MM.1S (cell line): ENCODE measurements around the gene SYCN.

Source experiments
- DNase-seq: peaks from one replicate; pipeline ENCODE4 v3.0.0-alpha.2; 2015
- H2AFZ ChIP-seq: fragments of 300-600 bp; sonication (generic); 2 replicates; pipeline ENCODE4 v1.6.0; 2016; ENCODE audit warnings: antibody characterized with exemption, low read length
- H3F3A ChIP-seq: fragments of 300-600 bp; sonication (generic); 2 replicates; pipeline ENCODE4 v1.6.1; 2016; ENCODE audit warnings: mild to moderate bottlenecking, antibody characterized with exemption, low read length, moderate library complexity, mixed read lengths; ENCODE audit not compliant: insufficient read depth
- H3K27ac ChIP-seq: fragments of 300-600 bp; sonication (generic); 2 replicates; pipeline ENCODE4 v1.5.1; 2016; ENCODE audit warnings: mild to moderate bottlenecking, low read length
- H3K27me3 ChIP-seq: fragments of 300-600 bp; sonication (generic); replicated peaks from 2 replicates; pipeline ENCODE4 v1.6.0; 2016; ENCODE audit warnings: low read length; ENCODE audit not compliant: insufficient read depth
- H3K36me3 ChIP-seq: fragments of 300-600 bp; sonication (generic); replicated peaks from 2 replicates; pipeline ENCODE4 v1.6.1; 2016; ENCODE audit warnings: mild to moderate bottlenecking, low read length, mixed read lengths; ENCODE audit not compliant: insufficient read depth
- H3K4me1 ChIP-seq: fragments of 300-600 bp; sonication (generic); 2 replicates; pipeline ENCODE4 v1.6.1; 2016; ENCODE audit warnings: low read length, mixed read lengths
- H3K4me2 ChIP-seq: fragments of 300-600 bp; sonication (generic); 2 replicates; pipeline ENCODE4 v1.6.0; 2016; ENCODE audit warnings: low read depth, low read length
- H3K4me3 ChIP-seq: fragments of 300-600 bp; sonication (generic); 2 replicates; pipeline ENCODE4 v1.5.1; 2016; ENCODE audit warnings: low read length, mixed read lengths
- H3K79me2 ChIP-seq: fragments of 300-600 bp; sonication (generic); 2 replicates; pipeline ENCODE4 v1.6.1; 2016; ENCODE audit warnings: mixed run types, low read length, mixed read lengths
- H3K9ac ChIP-seq: fragments of 300-600 bp; sonication (generic); 2 replicates; pipeline ENCODE4 v1.6.1; 2016; ENCODE audit warnings: low read length, mixed read lengths
- H3K9me2 ChIP-seq: fragments of 300-600 bp; sonication (generic); replicated peaks from 2 replicates; pipeline ENCODE4 v1.6.1; 2016; ENCODE audit warnings: mild to moderate bottlenecking, low read length, mixed read lengths; ENCODE audit not compliant: insufficient read depth
- H3K9me3 ChIP-seq: fragments of 300-600 bp; sonication (generic); replicated peaks from 2 replicates; pipeline ENCODE4 v1.6.1; 2016; ENCODE audit warnings: mild to moderate bottlenecking, low read length, mixed read lengths; ENCODE audit not compliant: insufficient read depth
- H4K20me1 ChIP-seq: fragments of 300-600 bp; sonication (generic); 2 replicates; pipeline ENCODE4 v1.6.1; 2016; ENCODE audit warnings: mild to moderate bottlenecking, low read length, moderate library complexity, mixed read lengths; ENCODE audit not compliant: insufficient read depth
- EZH2 ChIP-seq: fragments of 300-600 bp; sonication (generic); optimal IDR thresholded peaks from 2 replicates; pipeline ENCODE3; 2017; ENCODE audit warnings: low read depth, mild to moderate bottlenecking, antibody characterized with exemption, low read length, mixed read lengths
- EZH2phosphoT487 ChIP-seq: fragments of 300-600 bp; sonication (generic); IDR thresholded peaks from 2 replicates; pipeline ENCODE4 v1.6.1; 2018; ENCODE audit warnings: antibody characterized with exemption, low read length
- TF ChIP-seq, protein P1 (sequence below): fragments of 300-600 bp; sonication (generic); IDR thresholded peaks from 2 replicates; pipeline ENCODE4 v1.5.1; 2016; ENCODE audit warnings: antibody characterized with exemption, low read length, mixed read lengths

SYCN gene

DNA sequence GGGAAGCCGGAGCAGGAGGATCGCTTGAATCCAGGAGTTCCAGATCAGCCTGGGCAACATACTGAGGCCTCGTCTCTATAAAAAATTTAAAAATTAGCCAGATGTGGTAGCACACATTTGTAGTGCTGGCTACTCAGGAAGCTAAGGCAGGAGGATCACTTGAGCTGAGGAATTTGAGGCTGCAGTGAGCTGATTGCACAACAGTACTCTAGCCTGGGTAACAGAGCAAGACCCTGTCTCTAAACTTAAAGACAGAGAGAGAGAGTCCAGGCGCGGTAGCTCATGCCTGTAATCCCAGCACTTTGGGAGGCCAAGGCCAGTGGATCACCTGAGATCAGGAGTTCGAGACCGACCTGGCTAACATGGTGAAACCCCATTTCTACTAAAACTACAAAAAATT is 36.4 kb upstream of the SYCN start:
- no peaks in the 10 kb centered on the region for H3K79me2 ChIP-seq
- H3K4me1 ChIP-seq: peaks cover 4% of the 10 kb centered on the region; the same call in 1 of the 2 replicates
- no peaks in the 10 kb centered on the region for H4K20me1 ChIP-seq
- peaks cover 66% of the 10 kb centered on the region for H3K27me3 ChIP-seq
- no peak overlapping the region for H3K27ac ChIP-seq
- H3K9ac ChIP-seq: no peak overlapping the region
- no peak for DNase-seq
- no peaks in the 10 kb centered on the region for H3K9me3 ChIP-seq
- no peak overlapping the region for H3K4me2 ChIP-seq
- H3K36me3 ChIP-seq: no peaks in the 10 kb centered on the region
- H2AFZ ChIP-seq: no peak overlapping the region
- no peak overlapping the region for H3K4me3 ChIP-seq
- TF ChIP-seq EZH2 (no peak), EZH2phosphoT487 (no peak)
- TF ChIP-seq, protein P1, sequence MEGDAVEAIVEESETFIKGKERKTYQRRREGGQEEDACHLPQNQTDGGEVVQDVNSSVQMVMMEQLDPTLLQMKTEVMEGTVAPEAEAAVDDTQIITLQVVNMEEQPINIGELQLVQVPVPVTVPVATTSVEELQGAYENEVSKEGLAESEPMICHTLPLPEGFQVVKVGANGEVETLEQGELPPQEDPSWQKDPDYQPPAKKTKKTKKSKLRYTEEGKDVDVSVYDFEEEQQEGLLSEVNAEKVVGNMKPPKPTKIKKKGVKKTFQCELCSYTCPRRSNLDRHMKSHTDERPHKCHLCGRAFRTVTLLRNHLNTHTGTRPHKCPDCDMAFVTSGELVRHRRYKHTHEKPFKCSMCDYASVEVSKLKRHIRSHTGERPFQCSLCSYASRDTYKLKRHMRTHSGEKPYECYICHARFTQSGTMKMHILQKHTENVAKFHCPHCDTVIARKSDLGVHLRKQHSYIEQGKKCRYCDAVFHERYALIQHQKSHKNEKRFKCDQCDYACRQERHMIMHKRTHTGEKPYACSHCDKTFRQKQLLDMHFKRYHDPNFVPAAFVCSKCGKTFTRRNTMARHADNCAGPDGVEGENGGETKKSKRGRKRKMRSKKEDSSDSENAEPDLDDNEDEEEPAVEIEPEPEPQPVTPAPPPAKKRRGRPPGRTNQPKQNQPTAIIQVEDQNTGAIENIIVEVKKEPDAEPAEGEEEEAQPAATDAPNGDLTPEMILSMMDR: no peak
- no peaks in the 10 kb centered on the region for H3K9me2 ChIP-seq
- H3F3A ChIP-seq: no peaks in the 10 kb centered on the region

DNA sequence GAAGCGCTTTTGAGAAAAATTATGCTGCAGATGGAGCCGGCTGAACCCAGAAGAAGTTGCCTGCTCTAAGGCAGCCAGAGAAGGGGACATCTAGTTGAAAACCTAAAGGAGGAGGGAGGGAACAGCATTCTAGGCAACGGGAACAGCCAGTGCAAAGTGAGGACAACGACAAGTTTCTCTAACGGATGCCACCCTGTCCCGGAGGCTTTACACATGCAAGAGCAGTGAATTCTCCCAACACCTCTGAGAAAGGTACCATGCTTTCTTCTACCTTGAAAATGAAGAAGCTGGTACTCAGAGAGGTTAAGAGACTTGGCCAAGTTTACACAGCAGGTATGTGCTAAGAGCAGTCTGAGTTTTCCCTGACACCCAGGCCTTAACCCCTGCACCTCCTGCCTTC is 34.9 kb upstream of the SYCN start:
- Histone ChIP-seq H3F3A (no peaks in the 10 kb centered on the region), H3K4me3 (no peak overlapping the region), H3K79me2 (no peaks in the 10 kb centered on the region), H3K36me3 (no peaks in the 10 kb centered on the region), H3K27ac (no peak overlapping the region), H3K4me1 (peaks cover 4% of the 10 kb centered on the region; the same call in 1 of the 2 replicates), H3K27me3 (peaks cover 68% of the 10 kb centered on the region), H3K9me3 (no peaks in the 10 kb centered on the region), H3K9ac (no peak overlapping the region), H3K4me2 (no peak overlapping the region), H4K20me1 (no peaks in the 10 kb centered on the region), H3K9me2 (no peaks in the 10 kb centered on the region), H2AFZ (no peak overlapping the region)
- no peak for DNase-seq
- TF ChIP-seq, protein P1: no peak
- TF ChIP-seq EZH2phosphoT487 (no peak), EZH2 (no peak)

DNA sequence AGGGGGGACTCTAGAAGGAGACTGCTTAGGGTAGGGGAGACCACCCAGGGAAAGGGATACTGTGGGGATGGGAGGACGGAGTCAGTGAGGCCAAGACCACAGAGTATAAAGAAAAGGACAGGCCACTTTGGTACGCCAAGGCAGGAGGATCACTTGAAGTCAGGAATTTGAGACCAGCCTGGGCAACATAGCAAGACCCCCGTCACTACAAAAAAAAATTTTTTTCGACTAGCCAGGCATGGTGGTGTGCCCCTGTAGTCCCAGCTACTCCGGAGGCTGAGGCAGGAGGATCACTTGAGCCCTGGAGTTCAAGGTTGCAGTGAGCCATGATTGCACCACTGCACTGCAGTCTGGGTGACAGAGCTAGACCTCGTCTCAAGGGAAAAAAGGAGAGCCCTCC is 34.1 kb upstream of the SYCN start:
- Histone ChIP-seq H3K4me2 (peak overlapping the region; percentile 51), H3K4me1 (peaks cover 4% of the 10 kb centered on the region; the same call in 1 of the 2 replicates), H4K20me1 (no peaks in the 10 kb centered on the region), H3K9me2 (no peaks in the 10 kb centered on the region), H3K27me3 (peaks cover 67% of the 10 kb centered on the region), H3K4me3 (no peak overlapping the region), H2AFZ (no peak overlapping the region), H3F3A (no peaks in the 10 kb centered on the region), H3K36me3 (no peaks in the 10 kb centered on the region), H3K9ac (no peak overlapping the region), H3K27ac (no peak overlapping the region), H3K9me3 (no peaks in the 10 kb centered on the region), H3K79me2 (no peaks in the 10 kb centered on the region)
- no peak for TF ChIP-seq EZH2phosphoT487
- TF ChIP-seq EZH2: no peak
- TF ChIP-seq, protein P1: no peak
- DNase-seq: no peak
